HepG2 (cell line): ENCODE measurements around the gene FSIP1. TPM values are rescaled to one million over a fixed set of nuclear protein-coding genes. Genes with fewer than 3 reads are reported as not detected.

ENCODE experiments used
- ATAC-seq: fragments of 200-7000 bp; cut with Tn5 transposase; 3 replicates; pipeline ENCODE4 v1.9.1; 2020; ENCODE audit warnings: mild to moderate bottlenecking, moderate library complexity
- BruUV-seq: library from RNA; stranded (reverse); fragments of 400-500 nt; replicated peaks from 2 replicates; lab custom pipeline; 2021; lab: Mats Ljungman, UMichigan
- CTCF ChIA-PET: fragments of 300-600 bp; formaldehyde crosslinking; extraction: SDS; loops from one replicate; lab custom pipeline; 2021; ENCODE audit warnings: low total read pairs, inconsistent platforms, low intra/inter-chr PET ratio; lab: Yijun Ruan, JAX
- POLR2A ChIA-PET: fragments of 350-600 bp; sonication (Branson Sonifier 250); formaldehyde crosslinking; loops from one replicate; lab custom pipeline; 2020; ENCODE audit warnings: antibody characterized with exemption, inconsistent platforms; lab: Yijun Ruan, JAX
- DNase-seq: peaks from one replicate; pipeline ENCODE4 v3.0.0-alpha.2; 2015; ENCODE audit warnings: low spot score
- FAIRE-seq: peaks from 3 replicates; lab custom pipeline; 2011; peaks lifted over from hg19 to GRCh38; lab: Jason Lieb, UNC
- H2AFZ ChIP-seq: one replicate; pipeline ENCODE4 v1.6.1; 2011; ENCODE audit warnings: low read length, inconsistent platforms
- H3K27ac ChIP-seq: fragments of 300-600 bp; 3 replicates; pipeline ENCODE4 v1.8.0; 2011; ENCODE audit warnings: mixed run types, mild to moderate bottlenecking, mixed read lengths, low read length, inconsistent platforms; ENCODE audit not compliant: insufficient read depth; ENCODE audit errors: extremely low read length
- H3K27me3 ChIP-seq, 2 experiments: fragments of 200-600 bp in 1 of 2; 2 replicates in 1 of 2; 3 replicates in 1 of 2; pipeline versions ENCODE4 v1.6.0 to v1.8.0; 2011; ENCODE audit warnings: low read length in 2 of 2, mild to moderate bottlenecking in 2 of 2, moderate library complexity in 2 of 2, inconsistent platforms in 1 of 2; ENCODE audit not compliant: insufficient read depth in 2 of 2, control insufficient read depth in 1 of 2
- H3K36me3 ChIP-seq, 2 experiments: fragments of 200-600 bp in 1 of 2; replicated peaks in 1 of 2; 2 replicates in 1 of 2; 3 replicates in 1 of 2; pipeline versions ENCODE4 v1.5.1 to v1.8.0; 2011; ENCODE audit warnings: low read length in 2 of 2, inconsistent platforms in 1 of 2; ENCODE audit not compliant: insufficient read depth in 2 of 2, control insufficient read depth in 1 of 2
- H3K4me1 ChIP-seq: 2 replicates; pipeline ENCODE4 v1.5.1; 2012; ENCODE audit warnings: low read length, inconsistent platforms; ENCODE audit not compliant: insufficient read depth
- H3K4me2 ChIP-seq: 2 replicates; pipeline ENCODE4 v1.6.0; 2011; ENCODE audit warnings: low read depth, low read length, inconsistent platforms
- H3K4me3 ChIP-seq, 3 experiments: fragments of 200-600 bp in 1 of 3; sonication (generic), shearing (Covaris generic) in 1 of 3; replicated peaks in 1 of 3; 2 replicates each; pipeline ENCODE4 v1.5.1; 2011 to 2016; ENCODE audit warnings: low read length in 3 of 3, inconsistent platforms in 2 of 3, low read depth in 2 of 3, mild to moderate bottlenecking in 2 of 3, control low read depth in 1 of 3, mixed read lengths in 1 of 3; ENCODE audit not compliant: insufficient read depth in 1 of 3
- H3K79me2 ChIP-seq: one replicate; pipeline ENCODE4 v1.6.1; 2011; ENCODE audit warnings: low read length, inconsistent platforms; ENCODE audit not compliant: insufficient read depth
- H3K9ac ChIP-seq: 2 replicates; pipeline ENCODE4 v1.6.0; 2011; ENCODE audit warnings: mild to moderate bottlenecking, low read depth, low read length, inconsistent platforms; ENCODE audit not compliant: insufficient read depth
- H3K9me3 ChIP-seq: 2 replicates; pipeline ENCODE4 v1.5.1; 2012; ENCODE audit warnings: mild to moderate bottlenecking, low read length
- H4K20me1 ChIP-seq: 2 replicates; pipeline ENCODE4 v1.6.0; 2011; ENCODE audit warnings: inconsistent platforms, mild to moderate bottlenecking, low read length, moderate library complexity; ENCODE audit not compliant: insufficient read depth
- BRD4 ChIP-seq: sonication (generic); formaldehyde crosslinking; IDR thresholded peaks from 2 replicates; pipeline ENCODE4 v1.4.0; 2020; ENCODE audit warnings: missing genetic modification reagents
- CEBPZ ChIP-seq: IDR thresholded peaks from 2 replicates; pipeline ENCODE4 v1.6.1; 2012; ENCODE audit warnings: low read length, improper control_type of control experiment
- EEA1 ChIP-seq: sonication (generic); formaldehyde crosslinking; IDR thresholded peaks from 2 replicates; pipeline ENCODE4 v1.5.1; 2020; ENCODE audit warnings: mild to moderate bottlenecking, missing genetic modification reagents, borderline replicate concordance
- GRHL1 ChIP-seq: sonication (generic); formaldehyde crosslinking; conservative IDR thresholded peaks from 2 replicates; pipeline ENCODE4 v1.8.0; 2022; ENCODE audit warnings: missing genetic modification reagents
- KLF16 ChIP-seq, 2 experiments: sonication (generic) in 1 of 2; formaldehyde crosslinking in 1 of 2; IDR thresholded peaks; 2 replicates each; pipeline versions ENCODE4 v1.6.1 to v1.8.0; 2016 to 2023; ENCODE audit warnings: missing genetic modification reagents in 2 of 2, missing compliant biosample characterization in 1 of 2
- MTA1 ChIP-seq: sonication (generic); formaldehyde crosslinking; IDR thresholded peaks from 2 replicates; pipeline ENCODE4 v1.4.0; 2020; ENCODE audit warnings: missing genetic modification reagents, mild to moderate bottlenecking, borderline replicate concordance
- MTF1 ChIP-seq: sonication (generic); formaldehyde crosslinking; IDR thresholded peaks from 2 replicates; pipeline ENCODE4 v1.5.0; 2020; ENCODE audit warnings: missing genetic modification reagents
- SIN3B ChIP-seq: fragments of 150-350 bp; IDR thresholded peaks from 2 replicates; pipeline ENCODE4 v1.6.1; 2014; ENCODE audit warnings: low read length
- SOX13 ChIP-seq, 3 experiments: fragments of 450-650 bp in 1 of 3; sonication (generic) in 1 of 3; formaldehyde crosslinking in 1 of 3; IDR thresholded peaks in 2 of 3; conservative IDR thresholded peaks in 1 of 3; 2 replicates each; pipeline versions ENCODE4 v1.5.0 to v1.6.1; 2016 to 2020; ENCODE audit warnings: antibody characterized with exemption in 1 of 3, mild to moderate bottlenecking in 1 of 3, missing compliant biosample characterization in 1 of 3, missing genetic modification reagents in 1 of 3, moderate library complexity in 1 of 3
- SSRP1 ChIP-seq: IDR thresholded peaks from 2 replicates; pipeline ENCODE4 v1.6.1; 2016; ENCODE audit warnings: control low read depth
- ZNF121 ChIP-seq: sonication (generic); formaldehyde crosslinking; IDR thresholded peaks from 2 replicates; pipeline ENCODE4 v1.5.0; 2020; ENCODE audit warnings: mild to moderate bottlenecking, missing genetic modification reagents
- ZNF335 ChIP-seq: sonication (generic); formaldehyde crosslinking; IDR thresholded peaks from 2 replicates; pipeline ENCODE4 v1.4.0; 2020; ENCODE audit warnings: missing genetic modification reagents
- ZNF670 ChIP-seq: sonication (generic); formaldehyde crosslinking; IDR thresholded peaks from 2 replicates; pipeline ENCODE4 v1.8.0; 2022; ENCODE audit warnings: mild to moderate bottlenecking, missing genetic modification reagents, borderline replicate concordance
- ZNF720 ChIP-seq: sonication (generic); formaldehyde crosslinking; IDR thresholded peaks from 2 replicates; pipeline ENCODE4 v1.4.0; 2020; ENCODE audit warnings: missing genetic modification reagents
- WGBS: methylation state at CpG from one replicate; pipeline ENCODE4 v1.1.6; 2017; ENCODE audit warnings: low lambda C conversion rate; 5-methylcytosine and 5-hydroxymethylcytosine counted together
- in situ Hi-C: cut with HindIII; loops from 2 replicates; pipeline ENCODE4 v1.10.0; 2017; ENCODE audit warnings: low pct_unique_long_range_greater_than_20kb; ENCODE audit not compliant: extremely low pct_ligation_motif_present
- intact Hi-C: fragments of 100-400 bp; cut with micrococcal nuclease; formaldehyde crosslinking; loops from one replicate; pipeline ENCODE4 v1.10.0; 2022; ENCODE audit not compliant: unreplicated experiment
- polyA plus RNA-seq, 8 experiments: library from polyadenylated mRNA; depleted of rRNA in 3 of 8; stranded (reverse) in 7 of 8; unstranded in 1 of 8; fragments of >200 nt; fragmentation: Illumina TruSeq in 4 of 8; extraction: Trizol in 4 of 8; gene quantifications; 2 replicates each; pipeline versions ENCODE4 v1.2.1 to v1.2.3, GENCODE V29; 2011 to 2016; ENCODE audit warnings: low read depth in 4 of 8, missing spikeins in 1 of 8, mixed read lengths in 1 of 8; ENCODE audit not compliant: insufficient read depth in 1 of 8
- total RNA-seq, 5 experiments: library from RNA; depleted of rRNA; stranded (reverse); fragments of >200 nt; fragmentation: Illumina TruSeq; extraction: Trizol; gene quantifications; 2 replicates each; pipeline ENCODE4 v1.2.3, GENCODE V29; 2016; ENCODE audit warnings: low read depth in 1 of 5

FSIP1 gene
- total and polyA plus RNA-seq, 2 of the 13 experiments (the other 11 are each of a cell fraction or from before 2014, with no cell fraction given): 0.18 TPM; not detected in 1

GRCh38 chr15:39597336-39597735 lies 185.3 kb downstream of the FSIP1 start:
- Histone ChIP-seq H3K4me3 (no peak overlapping the region), H3K9ac (no peak overlapping the region), H3K27me3 (no peaks in the 10 kb centered on the region), H4K20me1 (no peaks in the 10 kb centered on the region; the same call in 1 of the 2 replicates), H3K36me3 (peaks cover 22 to 31% of the 10 kb centered on the region in 2 experiments), H3K9me3 (no peaks in the 10 kb centered on the region), H2AFZ (no peak overlapping the region), H3K79me2 (no peaks in the 10 kb centered on the region), H3K4me2 (no peak overlapping the region), H3K27ac (no peak overlapping the region), H3K4me1 (no peaks in the 10 kb centered on the region)
- no peak for DNase-seq
- intact Hi-C loops (no loop called here), in situ Hi-C loops (no loop called here)
- 95% methylated on average over 2 of the region's 2 CpGs for WGBS
- no TSS peak for BruUV-seq
- POLR2A ChIA-PET: no interaction called here
- FAIRE-seq: no peak
- ATAC-seq: no peak
- CTCF ChIA-PET: no interaction called here
- TF ChIP-seq EEA1 (CRISPR knock-in tag) (no peak), ZNF720 (CRISPR knock-in tag) (no peak), KLF16 (CRISPR knock-in tag; IDR thresholded peaks at IDR 0.05) (no peak), MTA1 (no peak)

GRCh38 chr15:39596358-39597051 lies 186.1 kb downstream of the FSIP1 start:
- no peak for ATAC-seq
- no peak overlapping the region for H3K9ac ChIP-seq
- no peaks in the 10 kb centered on the region for H3K27me3 ChIP-seq
- no peak for FAIRE-seq
- H3K9me3 ChIP-seq: no peaks in the 10 kb centered on the region
- BruUV-seq: no TSS peak
- WGBS: 88% methylated on average over 5 of the region's 5 CpGs
- intact Hi-C loops: no loop called here
- POLR2A ChIA-PET: no interaction called here
- no peak for DNase-seq
- in situ Hi-C loops: no loop called here
- CTCF ChIA-PET: no interaction called here
- no peaks in the 10 kb centered on the region for H3K79me2 ChIP-seq
- H3K4me2 ChIP-seq: no peak overlapping the region
- H4K20me1 ChIP-seq: no peaks in the 10 kb centered on the region; the same call in 1 of the 2 replicates
- no peak overlapping the region for H3K27ac ChIP-seq
- H3K4me1 ChIP-seq: no peaks in the 10 kb centered on the region
- no peak overlapping the region for H2AFZ ChIP-seq
- H3K4me3 ChIP-seq: no peak overlapping the region
- peaks cover 24 to 38% of the 10 kb centered on the region in 2 experiments for H3K36me3 ChIP-seq
- no peak for TF ChIP-seq SOX13 (IDR thresholded peaks at IDR 0.05)
- no peak for TF ChIP-seq SOX13 (CRISPR knock-in tag; conservative IDR thresholded peaks at IDR 0.05 in 1 of 2, IDR thresholded peaks at IDR 0.05 in 1 of 2)
- no peak for TF ChIP-seq CEBPZ
- no peak for TF ChIP-seq SSRP1
- TF ChIP-seq ZNF121 (CRISPR knock-in tag): no peak
- TF ChIP-seq ZNF670 (CRISPR knock-in tag): no peak
- TF ChIP-seq GRHL1: no peak
- no peak for TF ChIP-seq SIN3B
- no peak for TF ChIP-seq BRD4
- TF ChIP-seq ZNF335: no peak
- no peak for TF ChIP-seq MTF1 (CRISPR knock-in tag)
